ENCODE measurements around the gene TCAP.
A peak's percentile ranks its signal among the peaks of the same experiment; 100 is the strongest.

TCAP gene

GRCh38 chr17:39629494-39629880 lies 35.7 kb upstream of the TCAP start:
- no peak for DNase-seq

DNA sequence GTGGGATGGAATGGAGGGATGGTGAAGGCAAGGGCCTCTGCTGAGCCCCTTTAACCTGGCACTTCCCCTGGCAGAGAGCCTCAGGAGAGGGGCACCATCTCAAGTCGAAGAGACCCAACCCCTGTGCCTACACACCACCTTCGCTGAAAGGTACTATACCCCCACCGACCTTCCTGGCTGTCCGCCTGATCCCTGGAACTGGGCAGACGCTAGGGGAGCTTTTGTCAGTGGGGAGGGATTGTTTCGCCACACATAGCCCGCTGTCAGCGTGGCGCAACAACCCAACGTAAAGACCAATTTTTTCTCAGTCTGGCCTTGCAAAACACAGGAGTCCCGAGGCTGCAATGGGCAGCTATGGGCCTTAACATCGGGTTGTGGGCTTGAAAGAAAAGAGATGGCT lies 35.3 kb upstream of the TCAP start:
- peak; percentile 48 to 68 (median 64) for DNase-seq

GRCh38 chr17:39631403-39631802 lies 33.7 kb upstream of the TCAP start:
- no peak for DNase-seq

DNA sequence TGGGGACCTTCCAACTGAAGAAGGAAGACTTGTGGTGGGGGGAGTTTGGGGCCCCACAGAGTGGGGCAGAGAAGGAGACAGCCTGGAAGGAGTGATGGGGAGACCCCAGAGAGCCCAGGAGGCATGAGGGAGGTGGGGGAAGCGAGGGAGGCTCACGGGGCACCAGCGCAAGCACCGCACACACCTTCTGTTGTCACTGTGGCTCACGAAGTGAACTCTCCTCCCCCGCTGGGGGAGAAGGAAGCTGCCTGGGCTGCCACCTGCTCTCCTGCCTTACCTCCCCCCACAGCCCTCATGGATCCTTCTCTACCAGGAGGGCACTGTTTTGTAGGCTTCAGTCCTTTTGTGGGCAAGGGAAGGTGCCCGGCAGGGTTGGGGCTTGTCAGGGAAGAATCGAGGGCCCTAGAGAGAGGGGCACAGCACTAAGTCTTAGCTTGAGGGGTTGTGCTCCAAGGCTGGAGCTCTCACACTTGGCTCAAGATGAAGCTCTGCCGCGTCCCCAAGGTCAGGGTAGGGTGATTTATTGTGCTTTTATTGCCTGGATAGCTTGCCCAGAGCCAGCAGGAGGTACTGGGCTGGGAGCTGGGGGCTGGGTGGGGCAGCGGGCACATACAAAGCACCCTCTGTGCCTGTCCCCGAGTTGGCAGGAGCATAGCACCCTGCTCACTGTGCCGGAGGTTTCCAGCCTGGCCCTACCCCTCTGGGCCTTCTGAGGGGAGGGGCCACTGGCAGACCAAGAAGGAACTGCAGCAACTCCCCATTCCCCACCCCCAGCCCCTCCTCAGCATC lies 32.8 kb upstream of the TCAP start:
- no peak for DNase-seq

GRCh38 chr17:39633570-39634183 lies 31.5 kb upstream of the TCAP start:
- DNase-seq: no peak

DNA sequence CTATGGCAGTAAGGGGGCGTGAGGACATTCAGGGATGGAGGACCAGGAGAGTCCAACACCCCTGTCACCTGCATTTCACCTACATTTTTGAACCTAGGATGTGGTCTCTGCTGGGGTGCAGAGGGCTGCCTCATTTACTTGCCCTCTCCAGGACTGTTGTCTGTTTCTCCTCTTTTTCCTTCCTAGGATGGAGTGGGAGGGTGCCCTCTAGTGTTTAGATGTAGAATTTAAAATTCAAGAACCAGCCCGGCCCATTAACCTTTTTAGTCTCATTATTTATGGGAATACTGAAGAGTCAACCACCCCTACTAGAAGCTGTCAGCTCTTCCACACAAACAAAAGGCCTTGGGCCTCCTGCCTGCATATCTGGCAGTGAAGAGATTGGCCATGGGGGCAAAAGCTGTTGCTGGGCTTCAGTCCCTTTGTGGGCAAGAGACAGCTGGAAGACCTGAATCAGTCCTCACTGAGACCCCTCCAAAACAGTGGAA lies 30.7 kb upstream of the TCAP start:
- peak; percentile 69 to 75 (median 71) for DNase-seq

DNA sequence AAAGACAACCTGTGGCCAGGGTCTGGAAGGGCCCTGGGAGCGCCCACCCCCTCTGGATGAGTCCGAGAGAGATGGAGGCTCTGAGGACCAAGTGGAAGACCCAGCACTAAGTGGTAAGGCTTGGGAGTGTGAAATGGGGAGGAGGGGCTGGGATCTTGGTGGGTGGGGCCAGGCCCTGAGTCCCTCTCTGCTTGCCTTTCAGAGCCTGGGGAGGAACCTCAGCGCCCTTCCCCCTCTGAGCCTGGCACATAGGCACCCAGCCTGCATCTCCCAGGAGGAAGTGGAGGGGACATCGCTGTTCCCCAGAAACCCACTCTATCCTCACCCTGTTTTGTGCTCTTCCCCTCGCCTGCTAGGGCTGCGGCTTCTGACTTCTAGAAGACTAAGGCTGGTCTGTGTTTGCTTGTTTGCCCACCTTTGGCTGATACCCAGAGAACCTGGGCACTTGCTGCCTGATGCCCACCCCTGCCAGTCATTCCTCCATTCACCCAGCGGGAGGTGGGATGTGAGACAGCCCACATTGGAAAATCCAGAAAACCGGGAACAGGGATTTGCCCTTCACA lies 29.5 kb upstream of the TCAP start:
- no peak for DNase-seq

DNA sequence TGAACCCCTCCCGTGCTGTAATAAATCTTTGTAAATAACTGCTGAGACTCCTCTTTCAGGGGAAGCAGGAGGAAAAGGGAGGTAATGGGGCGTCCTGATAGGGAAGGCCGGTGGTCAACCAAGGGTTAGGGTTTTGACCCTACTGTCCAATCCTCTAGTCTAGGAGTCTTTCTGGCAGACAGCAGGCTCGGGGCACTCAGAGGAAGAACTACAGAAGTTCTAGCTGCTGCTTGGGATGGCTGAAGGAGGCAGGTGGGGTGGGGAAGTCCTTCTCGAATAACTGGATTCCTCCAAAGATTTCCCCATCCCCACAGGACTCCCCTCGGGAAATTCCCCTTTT lies 28.6 kb upstream of the TCAP start:
- DNase-seq: no peak

- DNase-seq: peak; percentile 90 to 97 (median 95)
Measured at GRCh38 chr17:39636927-39637736, 28.0 kb upstream of the TCAP start, which contains the start of gene STARD3. Gene STARD3, plus strand, starts transcription at chr17:39637144. Its CDS starts 16,388 bp downstream, at chr17:39653532.

DNA sequence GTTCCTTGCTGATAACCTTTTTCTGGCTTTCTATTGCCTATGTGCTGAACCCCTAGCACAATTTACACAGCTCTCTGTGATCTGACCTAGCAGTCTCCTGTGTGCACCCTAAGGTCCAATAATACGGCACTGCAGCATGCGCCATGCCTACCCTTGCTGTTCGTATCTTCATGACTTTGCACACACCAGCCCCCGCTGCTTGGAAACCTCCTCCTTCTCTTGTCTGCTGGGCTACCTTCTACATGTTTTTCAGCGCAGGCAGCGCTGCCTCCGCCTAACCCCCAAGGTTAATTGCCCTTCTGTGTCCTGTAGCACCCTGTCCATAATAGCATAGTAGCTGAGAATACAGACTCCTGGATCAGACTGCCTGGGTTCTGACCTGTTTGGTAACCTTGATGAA lies 26.8 kb upstream of the TCAP start:
- no peak for DNase-seq

- DNase-seq: no peak
Measured at GRCh38 chr17:39639043-39639442, 26.1 kb upstream of the TCAP start.

- DNase-seq: no peak
Measured at GRCh38 chr17:39639566-39640458, 25.3 kb upstream of the TCAP start.

DNA sequence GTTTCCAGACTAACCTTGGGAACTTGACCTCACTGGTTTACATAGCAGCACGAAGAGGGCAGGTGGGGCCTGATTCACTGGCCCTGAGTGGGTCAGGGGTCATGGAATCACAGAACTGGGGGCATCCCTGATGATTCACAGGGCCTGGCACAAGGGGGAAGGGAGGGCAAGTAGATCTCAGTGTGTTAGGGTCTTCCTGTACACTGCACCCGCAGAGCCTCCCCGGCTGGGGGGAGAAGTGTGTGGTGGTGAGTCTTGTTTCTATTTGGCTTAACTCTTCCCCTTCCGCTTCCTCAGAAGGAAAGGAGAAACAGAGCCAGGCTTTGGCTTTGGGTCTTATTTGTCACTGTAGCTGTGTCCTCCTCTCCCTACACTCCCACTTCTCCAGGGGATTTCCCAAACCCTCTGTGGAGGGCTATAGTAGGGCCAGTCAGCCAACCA lies 24.5 kb upstream of the TCAP start:
- DNase-seq: peak; percentile 69 to 80 (median 76)

GRCh38 chr17:39641097-39641496 lies 24.1 kb upstream of the TCAP start:
- DNase-seq: no peak

- peak; percentile 55 to 69 (median 65) for DNase-seq
Measured at GRCh38 chr17:39641883-39642282, 23.3 kb upstream of the TCAP start.

DNA sequence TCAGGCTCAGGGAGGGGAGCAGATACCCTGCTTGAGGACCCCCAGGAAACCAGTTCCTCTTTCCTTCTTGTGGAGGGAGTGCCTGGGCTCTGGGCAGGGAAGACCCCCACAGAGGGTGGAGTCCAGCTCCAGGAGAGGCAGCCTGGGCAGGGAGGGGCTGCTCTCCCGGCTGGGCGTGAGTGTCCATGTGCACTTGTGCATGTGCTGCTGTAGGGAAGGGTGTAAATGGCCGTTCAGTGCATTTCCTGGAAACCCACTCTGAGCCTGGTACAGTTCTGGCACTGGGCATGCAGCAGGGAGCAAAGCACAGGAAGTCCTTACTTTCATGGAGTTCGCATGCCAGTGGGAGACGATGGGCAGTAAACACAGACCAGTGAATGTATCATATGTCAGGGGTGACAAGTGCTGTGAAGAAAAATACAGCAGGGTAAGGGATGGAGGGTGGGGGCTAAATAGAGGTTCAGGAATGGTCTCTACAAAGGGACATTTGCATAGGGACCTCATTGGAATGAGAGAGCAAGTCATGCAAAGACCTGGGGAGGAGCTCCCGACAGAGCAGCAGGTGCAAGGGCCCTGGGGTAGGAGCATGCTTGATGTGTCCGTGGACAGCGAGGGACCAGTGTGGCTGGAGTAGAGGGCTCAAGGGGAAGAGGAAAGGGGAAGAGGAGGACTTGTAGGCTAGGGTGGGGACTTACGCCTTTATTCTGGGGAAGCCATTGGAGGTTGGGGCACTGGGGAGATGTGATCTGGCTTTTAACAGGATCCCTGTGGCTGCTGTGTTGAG lies 22.7 kb upstream of the TCAP start:
- no peak for DNase-seq

GRCh38 chr17:39643271-39643670 lies 21.9 kb upstream of the TCAP start:
- DNase-seq: peak in 2 of 3 donors; percentile 51 to 54

- no peak for DNase-seq
Measured at GRCh38 chr17:39647256-39647655, 17.9 kb upstream of the TCAP start.

DNA sequence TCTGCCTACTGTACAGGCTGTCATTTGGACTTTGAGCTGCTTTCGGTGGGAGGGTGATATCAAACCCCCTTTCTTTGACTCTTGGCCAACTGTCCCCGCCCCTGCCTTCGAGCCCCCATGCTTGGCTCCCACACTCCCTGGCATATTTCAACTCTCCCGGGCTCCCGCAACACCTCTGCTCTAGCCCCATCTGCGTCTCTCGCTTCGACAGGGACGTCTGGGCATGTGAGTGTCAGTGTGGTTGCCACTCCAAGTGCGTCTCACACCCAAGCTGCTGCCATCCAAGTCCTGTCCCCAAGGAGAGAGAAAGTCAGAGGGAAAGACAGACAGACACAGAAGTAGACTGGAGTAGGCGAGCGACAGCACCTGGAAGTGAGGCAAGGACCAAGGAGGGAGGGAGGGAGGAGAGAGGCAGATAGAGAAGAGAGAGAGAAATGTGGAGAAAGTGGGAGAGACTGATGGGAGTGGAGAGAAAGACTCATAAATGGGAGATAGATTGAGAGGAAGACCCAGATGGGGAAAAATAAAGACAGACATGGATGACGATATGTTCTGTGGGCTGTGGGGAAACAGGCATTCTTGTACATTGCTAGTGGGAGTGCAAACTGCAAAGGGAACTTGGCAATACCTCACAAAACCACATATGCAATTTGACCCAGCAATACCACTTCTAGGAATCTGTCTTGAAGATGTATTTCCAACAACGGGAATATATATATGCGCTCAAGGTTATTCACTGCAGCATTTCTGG lies 16.4 kb upstream of the TCAP start:
- peak; percentile 53 to 58 (median 54) for DNase-seq

DNA sequence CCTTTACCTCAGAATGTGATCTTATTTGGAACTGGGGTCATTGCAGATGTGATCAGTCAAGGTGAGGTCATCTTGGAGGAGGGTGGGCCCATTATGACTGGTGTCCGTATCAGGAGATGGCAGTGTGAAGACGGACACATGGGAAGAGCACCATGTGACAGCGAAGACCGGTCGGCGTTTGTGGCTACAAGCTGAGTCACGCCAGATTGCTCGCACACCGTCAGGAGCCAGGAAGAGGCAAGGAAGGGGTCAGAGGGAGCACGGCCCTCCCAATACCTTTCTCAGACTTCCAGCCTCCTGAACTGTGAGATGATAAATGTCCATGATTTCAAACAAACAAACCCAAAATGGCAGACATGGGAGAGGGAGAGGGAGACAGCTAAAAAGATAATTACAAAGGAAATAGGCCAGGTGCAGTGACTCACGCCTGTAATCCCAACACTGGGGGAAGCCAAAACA lies 15.0 kb upstream of the TCAP start:
- no peak for DNase-seq

Data from suppressor macrophage treated with lipopolysaccharide for 1 hour (primary cell).